Activated naive CD4-positive, alpha-beta T cell treated with anti-CD3 and anti-CD28 coated beads for 36 hours (primary cell): Measurements from ENCODE around the gene WDR70. TPM values are rescaled to one million over a fixed set of nuclear protein-coding genes. Genes with fewer than 3 reads are reported as not detected.

Experiments
- CTCF ChIA-PET: fragments of 350-600 bp; sonication (Branson Sonifier 250); formaldehyde crosslinking; loops from one replicate; lab custom pipeline; 2021; ENCODE audit warnings: antibody characterized with exemption; lab: Charles Lee
- DNase-seq: peaks from one replicate; pipeline ENCODE4 v3.0.0-alpha.2; 2020
- H3K27ac Mint-ChIP-seq: one replicate; pipeline ENCODE4 v1.8.0; 2021; ENCODE audit warnings: mild to moderate bottlenecking, mixed read lengths
- H3K27me3 Mint-ChIP-seq: one replicate; pipeline ENCODE4 v1.8.0; 2021; ENCODE audit warnings: low read depth, mixed read lengths
- H3K36me3 Mint-ChIP-seq: one replicate; pipeline ENCODE4 v1.8.0; 2021; ENCODE audit warnings: low read depth, mixed read lengths
- H3K4me1 Mint-ChIP-seq: one replicate; pipeline ENCODE4 v1.8.0; 2021; ENCODE audit warnings: low read depth, mixed read lengths
- H3K4me3 Mint-ChIP-seq: one replicate; pipeline ENCODE4 v1.8.0; 2021; ENCODE audit warnings: mild to moderate bottlenecking, moderate library complexity, mixed read lengths
- H3K9me3 Mint-ChIP-seq: one replicate; pipeline ENCODE4 v1.8.0; 2021; ENCODE audit warnings: mixed read lengths
- intact Hi-C: fragments of 100-400 bp; cut with micrococcal nuclease; formaldehyde crosslinking; loops from one replicate; pipeline ENCODE4 v1.15.1; 2023
- total RNA-seq, 2 experiments: library from RNA; stranded (reverse); gene quantifications; one replicate each; pipeline ENCODE4 v1.2.3, GENCODE V29; 2021

The WDR70 gene
- total RNA-seq, 2 experiments from 2014 or later, result 37.4 to 39.0 TPM

- no peaks in the 10 kb centered on the region for H3K27me3 Mint-ChIP-seq
- CTCF ChIA-PET, result interaction anchor here (1.4 to 1.9 kb wide), 2 partner anchors 9 to 312 kb away, joined by 4 to 7 read pairs; no protein-coding TSS in a partner anchor
- H3K9me3 Mint-ChIP-seq, result no peaks in the 10 kb centered on the region
- intact Hi-C loops, result loop anchor here (1.0 to 10.0 kb wide), 2 partner anchors 112 to 850 kb away; partner anchors contain the start of gene NIPBL
- H3K36me3 Mint-ChIP-seq, result peaks cover 45% of the 10 kb centered on the region
- H3K4me1 Mint-ChIP-seq, result peaks cover 26% of the 10 kb centered on the region
- DNase-seq, result no peak
- H3K4me3 Mint-ChIP-seq, result no peak overlapping the region
- no peak overlapping the region for H3K27ac Mint-ChIP-seq
Observed at GRCh38 chr5:37725185-37725584, 346.1 kb downstream of the WDR70 start.

- Mint-ChIP-seq H3K27ac (no peak overlapping the region), H3K4me3 (no peak overlapping the region), H3K36me3 (peaks cover 44% of the 10 kb centered on the region), H3K9me3 (no peaks in the 10 kb centered on the region), H3K27me3 (no peaks in the 10 kb centered on the region), H3K4me1 (peaks cover 14% of the 10 kb centered on the region)
- no peak for DNase-seq
- CTCF ChIA-PET, result interaction anchor here (0.8 to 1.9 kb wide), 2 partner anchors 7 to 314 kb away, joined by 4 to 7 read pairs; no protein-coding TSS in a partner anchor
- intact Hi-C loops, result loop anchor here (10.0 kb wide), 1 partner anchor 852 kb away; the partner anchor contains the start of gene NIPBL
Observed at GRCh38 chr5:37727238-37727637, 348.1 kb downstream of the WDR70 start.

- peaks cover 34% of the 10 kb centered on the region for H3K36me3 Mint-ChIP-seq
- CTCF ChIA-PET, result no interaction called here
- H3K4me3 Mint-ChIP-seq, result no peak overlapping the region
- H3K9me3 Mint-ChIP-seq, result no peaks in the 10 kb centered on the region
- intact Hi-C loops, result no loop called here
- DNase-seq, result no peak
- no peaks in the 10 kb centered on the region for H3K27me3 Mint-ChIP-seq
- H3K27ac Mint-ChIP-seq, result no peak overlapping the region
- no peaks in the 10 kb centered on the region for H3K4me1 Mint-ChIP-seq
Observed at GRCh38 chr5:37730896-37731455, 351.9 kb downstream of the WDR70 start.

GRCh38 chr5:37734114-37734513, 355.0 kb downstream of the WDR70 start:
- Mint-ChIP-seq H3K27me3 (no peaks in the 10 kb centered on the region), H3K4me3 (no peak overlapping the region), H3K36me3 (peaks cover 30% of the 10 kb centered on the region), H3K4me1 (peaks cover 9% of the 10 kb centered on the region), H3K27ac (no peak overlapping the region), H3K9me3 (no peaks in the 10 kb centered on the region)
- DNase-seq, result no peak
- intact Hi-C loops, result no loop called here
- CTCF ChIA-PET, result interaction anchor here (1.5 kb wide), 1 partner anchor 8 kb away, joined by 7 read pairs; no protein-coding TSS in a partner anchor

- no peak overlapping the region for H3K27ac Mint-ChIP-seq
- H3K4me3 Mint-ChIP-seq, result no peak overlapping the region
- DNase-seq, result no peak
- H3K9me3 Mint-ChIP-seq, result no peaks in the 10 kb centered on the region
- peaks cover 9% of the 10 kb centered on the region for H3K4me1 Mint-ChIP-seq
- CTCF ChIA-PET, result no interaction called here
- no peaks in the 10 kb centered on the region for H3K27me3 Mint-ChIP-seq
- H3K36me3 Mint-ChIP-seq, result peaks cover 27% of the 10 kb centered on the region
- intact Hi-C loops, result no loop called here
Observed at GRCh38 chr5:37735649-37736347, 356.7 kb downstream of the WDR70 start.

- intact Hi-C loops, result no loop called here
- H3K27ac Mint-ChIP-seq, result no peak overlapping the region
- H3K4me3 Mint-ChIP-seq, result no peak overlapping the region
- CTCF ChIA-PET, result no interaction called here
- H3K9me3 Mint-ChIP-seq, result no peaks in the 10 kb centered on the region
- peaks cover 9% of the 10 kb centered on the region for H3K4me1 Mint-ChIP-seq
- no peak for DNase-seq
- H3K36me3 Mint-ChIP-seq, result peaks cover 27% of the 10 kb centered on the region
- H3K27me3 Mint-ChIP-seq, result no peaks in the 10 kb centered on the region
Observed at GRCh38 chr5:37736397-37736796, 357.3 kb downstream of the WDR70 start.

- no peak for DNase-seq
- Mint-ChIP-seq H3K27ac (no peak overlapping the region), H3K27me3 (no peaks in the 10 kb centered on the region), H3K4me3 (no peak overlapping the region), H3K9me3 (no peaks in the 10 kb centered on the region), H3K36me3 (peaks cover 34% of the 10 kb centered on the region), H3K4me1 (peaks cover 9% of the 10 kb centered on the region)
- intact Hi-C loops, result loop anchor here (1.0 kb wide), 1 partner anchor 14 kb away; no protein-coding TSS in a partner anchor
- CTCF ChIA-PET, result interaction anchor here (0.5 to 2.4 kb wide), 3 partner anchors 14 to 1161 kb away, joined by 3 to 10 read pairs (median 3); no protein-coding TSS in a partner anchor
Observed at GRCh38 chr5:37737326-37738056, 358.4 kb downstream of the WDR70 start.

- peaks cover 37% of the 10 kb centered on the region for H3K36me3 Mint-ChIP-seq
- no peaks in the 10 kb centered on the region for H3K9me3 Mint-ChIP-seq
- CTCF ChIA-PET, result interaction anchor here (0.7 to 2.4 kb wide), 3 partner anchors 15 to 346 kb away, joined by 3 to 10 read pairs (median 3); no protein-coding TSS in a partner anchor
- DNase-seq, result peak; percentile 17
- no peaks in the 10 kb centered on the region for H3K27me3 Mint-ChIP-seq
- H3K4me3 Mint-ChIP-seq, result no peak overlapping the region
- H3K27ac Mint-ChIP-seq, result no peak overlapping the region
- intact Hi-C loops, result loop anchor here (1.0 kb wide), 1 partner anchor 15 kb away; no protein-coding TSS in a partner anchor
- H3K4me1 Mint-ChIP-seq, result peaks cover 9% of the 10 kb centered on the region
Observed at GRCh38 chr5:37738057-37738691, 359.1 kb downstream of the WDR70 start.

GRCh38 chr5:37738865-37739488, 359.9 kb downstream of the WDR70 start:
- H3K4me3 Mint-ChIP-seq, result no peak overlapping the region
- CTCF ChIA-PET, result interaction anchor here (1.1 to 2.4 kb wide), 2 partner anchors 16 to 326 kb away, joined by 3 to 10 read pairs; no protein-coding TSS in a partner anchor
- H3K27ac Mint-ChIP-seq, result no peak overlapping the region
- H3K9me3 Mint-ChIP-seq, result no peaks in the 10 kb centered on the region
- no peaks in the 10 kb centered on the region for H3K27me3 Mint-ChIP-seq
- intact Hi-C loops, result loop anchor here (1.0 kb wide), 1 partner anchor 16 kb away; no protein-coding TSS in a partner anchor
- no peak for DNase-seq
- H3K4me1 Mint-ChIP-seq, result peaks cover 9% of the 10 kb centered on the region
- H3K36me3 Mint-ChIP-seq, result peaks cover 40% of the 10 kb centered on the region

- CTCF ChIA-PET, result interaction anchor here (0.5 kb wide), 1 partner anchor 35 kb away, joined by 3 read pairs; no protein-coding TSS in a partner anchor
- H3K27ac Mint-ChIP-seq, result no peak overlapping the region
- intact Hi-C loops, result no loop called here
- peaks cover 43% of the 10 kb centered on the region for H3K36me3 Mint-ChIP-seq
- peaks cover 9% of the 10 kb centered on the region for H3K4me1 Mint-ChIP-seq
- H3K27me3 Mint-ChIP-seq, result no peaks in the 10 kb centered on the region
- no peaks in the 10 kb centered on the region for H3K9me3 Mint-ChIP-seq
- H3K4me3 Mint-ChIP-seq, result no peak overlapping the region
- no peak for DNase-seq
Observed at GRCh38 chr5:37739817-37740261, 360.7 kb downstream of the WDR70 start.

- H3K4me1 Mint-ChIP-seq, result peaks cover 9% of the 10 kb centered on the region
- no peak overlapping the region for H3K27ac Mint-ChIP-seq
- CTCF ChIA-PET, result interaction anchor here (0.6 to 1.0 kb wide), 2 partner anchors 34 to 499 kb away, joined by 3 to 4 read pairs; no protein-coding TSS in a partner anchor
- intact Hi-C loops, result no loop called here
- peaks cover 45% of the 10 kb centered on the region for H3K36me3 Mint-ChIP-seq
- H3K9me3 Mint-ChIP-seq, result no peaks in the 10 kb centered on the region
- no peak for DNase-seq
- no peaks in the 10 kb centered on the region for H3K27me3 Mint-ChIP-seq
- H3K4me3 Mint-ChIP-seq, result no peak overlapping the region
Observed at GRCh38 chr5:37740331-37741066, 361.4 kb downstream of the WDR70 start.
